ENCODE measurements around the gene HLA-DQA1.
"Not testable (repeated sequence)": the region's sequence is repeated elsewhere in the genome, so short reads cannot be mapped to it uniquely, and the experiment has no call there.

Gene HLA-DQA1

GRCh38 chr6:32637219-32637880 is at the start of gene HLA-DQA1:
Gene HLA-DQA1 (plus strand): TSS chr6:32637406. CDS start chr6:32637459, 53 bp downstream.
- DNase-seq, result peak; percentile 72

- DNase-seq, result no peak
Observed at GRCh38 chr6:32588156-32588555, 49.0 kb upstream of the HLA-DQA1 start.

GRCh38 chr6:32589596-32590449 is 47.4 kb upstream of the HLA-DQA1 start, which contains the start of gene HLA-DRB1:
Gene HLA-DRB1 (minus strand): TSS chr6:32589848. CDS start chr6:32589742, 106 bp downstream.
- peak; percentile 68 for DNase-seq

- DNase-seq, result not testable (repeated sequence)
Observed at GRCh38 chr6:32590713-32591112, 46.5 kb upstream of the HLA-DQA1 start.

- no peak for DNase-seq
Observed at GRCh38 chr6:32597024-32597423, 40.2 kb upstream of the HLA-DQA1 start.

- DNase-seq, result no peak
Observed at GRCh38 chr6:32602383-32602782, 34.8 kb upstream of the HLA-DQA1 start.

GRCh38 chr6:32603222-32603621 is 34.0 kb upstream of the HLA-DQA1 start:
- no peak for DNase-seq

- no peak for DNase-seq
Observed at GRCh38 chr6:32603888-32604287, 33.3 kb upstream of the HLA-DQA1 start.

GRCh38 chr6:32604434-32604877 is 32.8 kb upstream of the HLA-DQA1 start:
- peak; percentile 47 for DNase-seq

- DNase-seq, result no peak
Observed at GRCh38 chr6:32607263-32607987, 29.8 kb upstream of the HLA-DQA1 start.

GRCh38 chr6:32607988-32608298 is 29.3 kb upstream of the HLA-DQA1 start:
- DNase-seq, result no peak

- no peak for DNase-seq
Observed at GRCh38 chr6:32608362-32608761, 28.8 kb upstream of the HLA-DQA1 start.

- DNase-seq, result no peak
Observed at GRCh38 chr6:32609391-32609730, 27.8 kb upstream of the HLA-DQA1 start.

GRCh38 chr6:32609731-32610640 is 27.2 kb upstream of the HLA-DQA1 start:
- DNase-seq, result peak; percentile 85

- no peak for DNase-seq
Observed at GRCh38 chr6:32610682-32611296, 26.4 kb upstream of the HLA-DQA1 start.

- DNase-seq, result no peak
Observed at GRCh38 chr6:32613475-32613874, 23.7 kb upstream of the HLA-DQA1 start.

- DNase-seq, result no peak
Observed at GRCh38 chr6:32614366-32615081, 22.7 kb upstream of the HLA-DQA1 start.

GRCh38 chr6:32615885-32616532 is 21.2 kb upstream of the HLA-DQA1 start:
- no peak for DNase-seq

GRCh38 chr6:32617751-32618150 is 19.5 kb upstream of the HLA-DQA1 start:
- DNase-seq, result no peak

- no peak for DNase-seq
Observed at GRCh38 chr6:32621372-32621771, 15.8 kb upstream of the HLA-DQA1 start.

Measured in CD4-positive, alpha-beta T cell treated with Interleukin-10 for 1 hour (primary cell).